Thyroid gland (tissue), 4 donors: ENCODE measurements around the gene C3orf22. TPM values are rescaled to one million over a fixed set of nuclear protein-coding genes. Genes with fewer than 3 reads are reported as not detected.

Experiments
- DNase-seq, 2 donors: peaks; one replicate each; pipeline ENCODE4 v3.0.0-alpha.2; 2019
- H3K27ac ChIP-seq, 3 donors: fragments of 200-600 bp; sonication (generic); 1 replicate in 2 of 3; 2 replicates in 1 of 3; pipeline ENCODE4 v1.5.1; 2016 to 2019; ENCODE audit warnings: mild to moderate bottlenecking in 1 of 3, moderate library complexity in 1 of 3
- H3K27me3 ChIP-seq: fragments of 200-600 bp; sonication (generic); one replicate; pipeline ENCODE4 v1.5.1; 2019
- H3K36me3 ChIP-seq, 2 donors: fragments of 200-600 bp; sonication (generic); one replicate each; pipeline ENCODE4 v1.5.1; 2016 to 2019
- H3K4me1 ChIP-seq, 2 donors: fragments of 200-600 bp; sonication (generic); one replicate each; pipeline ENCODE4 v1.5.1; 2017 to 2019
- H3K4me3 ChIP-seq, 3 donors: fragments of 200-600 bp; sonication (generic); replicated peaks in 1 of 3; 1 replicate in 2 of 3; 2 replicates in 1 of 3; pipeline ENCODE4 v1.5.1; 2016; ENCODE audit warnings: mild to moderate bottlenecking in 1 of 3
- H3K9me3 ChIP-seq: fragments of 200-600 bp; sonication (generic); one replicate; pipeline ENCODE4 v1.5.1; 2017
- CTCF ChIP-seq, 6 experiments: fragments of 200-600 bp in 3 of 6; fragments of 450-650 bp in 3 of 6; sonication (generic) in 3 of 6; IDR thresholded peaks; one replicate each; pipeline ENCODE4 v1.5.1; 2016 to 2019; ENCODE audit warnings: antibody characterized with exemption in 6 of 6, mild to moderate bottlenecking in 2 of 6, inconsistent platforms in 1 of 6, moderate library complexity in 1 of 6
- POLR2A ChIP-seq, 2 donors: fragments of 450-650 bp; IDR thresholded peaks; one replicate each; pipeline ENCODE4 v1.6.1; 2017; ENCODE audit warnings: antibody characterized with exemption in 2 of 2, mild to moderate bottlenecking in 2 of 2, moderate library complexity in 1 of 2
- WGBS, 2 donors: methylation state at CpG; one replicate each; pipeline ENCODE4 v1.1.5; 2017; 5-methylcytosine and 5-hydroxymethylcytosine counted together
- intact Hi-C: fragments of 100-400 bp; cut with DNase I; formaldehyde crosslinking; loops from one replicate; pipeline ENCODE4 v1.15.1; 2023
- total RNA-seq, 4 donors: library from RNA; depleted of rRNA; stranded (reverse); fragments of >200 nt; gene quantifications; one replicate each; pipeline ENCODE4 v1.2.3, GENCODE V29; 2016

C3orf22 gene
- total RNA-seq, 4 donors from 2014 or later = not detected

- no peaks in the 10 kb centered on the region for H3K27me3 ChIP-seq
- no peak for DNase-seq
- no peaks in the 10 kb centered on the region for H3K4me1 ChIP-seq
- H3K36me3 ChIP-seq = no peaks in the 10 kb centered on the region
- intact Hi-C loops = no loop called here
- no peak overlapping the region for H3K27ac ChIP-seq
- no peak for TF ChIP-seq POLR2A (IDR thresholded peaks at IDR 0.05)
- no peak for TF ChIP-seq CTCF (IDR thresholded peaks at IDR 0.05)
- H3K4me3 ChIP-seq = no peak overlapping the region
- no peaks in the 10 kb centered on the region for H3K9me3 ChIP-seq
- WGBS, 2 donors = 83 to 89% methylated on average over 9 to 16 of the region's 18 CpGs
Measured at GRCh38 chr3:126530171-126531050, 28.3 kb downstream of the C3orf22 start.

GRCh38 chr3:126529585-126530170 lies 29.1 kb downstream of the C3orf22 start:
- Histone ChIP-seq H3K36me3 (no peaks in the 10 kb centered on the region), H3K27me3 (no peaks in the 10 kb centered on the region), H3K4me1 (no peaks in the 10 kb centered on the region), H3K27ac (no peak overlapping the region), H3K9me3 (no peaks in the 10 kb centered on the region), H3K4me3 (no peak overlapping the region)
- 72 to 76% methylated on average over 7 of the region's 7 CpGs for WGBS, 2 donors
- intact Hi-C loops = loop anchor here (5.0 kb wide), 1 partner anchor 928 kb away; no protein-coding TSS in a partner anchor
- TF ChIP-seq POLR2A (IDR thresholded peaks at IDR 0.05) (no peak), CTCF (IDR thresholded peaks at IDR 0.05) (no peak)
- DNase-seq = no peak

GRCh38 chr3:126528800-126529541 lies 29.8 kb downstream of the C3orf22 start:
- TF ChIP-seq POLR2A (IDR thresholded peaks at IDR 0.05) (no peak), CTCF (IDR thresholded peaks at IDR 0.05) (no peak)
- H3K36me3 ChIP-seq = no peaks in the 10 kb centered on the region
- no peak overlapping the region for H3K4me3 ChIP-seq
- intact Hi-C loops = loop anchor here (5.0 kb wide), 1 partner anchor 928 kb away; no protein-coding TSS in a partner anchor
- H3K27me3 ChIP-seq = no peaks in the 10 kb centered on the region
- no peak overlapping the region for H3K27ac ChIP-seq
- peaks cover 0 to 5% of the 10 kb centered on the region in 2 donors for H3K4me1 ChIP-seq
- H3K9me3 ChIP-seq = no peaks in the 10 kb centered on the region
- WGBS, 2 donors = 86 to 88% methylated on average over 10 to 12 of the region's 14 CpGs
- no peak for DNase-seq

GRCh38 chr3:126528419-126528799 lies 30.3 kb downstream of the C3orf22 start:
- Histone ChIP-seq H3K27me3 (no peaks in the 10 kb centered on the region), H3K9me3 (no peaks in the 10 kb centered on the region), H3K36me3 (no peaks in the 10 kb centered on the region), H3K4me1 (peaks cover 0 to 8% of the 10 kb centered on the region in 2 donors), H3K27ac (no peak overlapping the region), H3K4me3 (no peak overlapping the region)
- 74 to 83% methylated on average over 5 of the region's 5 CpGs for WGBS, 2 donors
- intact Hi-C loops = loop anchor here (5.0 kb wide), 1 partner anchor 929 kb away; no protein-coding TSS in a partner anchor
- DNase-seq = no peak
- no peak for TF ChIP-seq CTCF (IDR thresholded peaks at IDR 0.05)
- TF ChIP-seq POLR2A (IDR thresholded peaks at IDR 0.05) = no peak
